Dermis lymphatic vessel endothelial cell (primary cell): ENCODE data around the gene STS. TPM values are rescaled to one million over a fixed set of nuclear protein-coding genes. Genes with fewer than 3 reads are reported as not detected.

Experiments used
- total RNA-seq: library from RNA; depleted of rRNA; stranded (reverse); fragments of >200 nt; gene quantifications from 2 replicates; pipeline ENCODE4 v1.2.1, GENCODE V29; 2014

The STS gene
- total RNA-seq = 7.4 and 8.9 TPM in 2 replicates

DNA sequence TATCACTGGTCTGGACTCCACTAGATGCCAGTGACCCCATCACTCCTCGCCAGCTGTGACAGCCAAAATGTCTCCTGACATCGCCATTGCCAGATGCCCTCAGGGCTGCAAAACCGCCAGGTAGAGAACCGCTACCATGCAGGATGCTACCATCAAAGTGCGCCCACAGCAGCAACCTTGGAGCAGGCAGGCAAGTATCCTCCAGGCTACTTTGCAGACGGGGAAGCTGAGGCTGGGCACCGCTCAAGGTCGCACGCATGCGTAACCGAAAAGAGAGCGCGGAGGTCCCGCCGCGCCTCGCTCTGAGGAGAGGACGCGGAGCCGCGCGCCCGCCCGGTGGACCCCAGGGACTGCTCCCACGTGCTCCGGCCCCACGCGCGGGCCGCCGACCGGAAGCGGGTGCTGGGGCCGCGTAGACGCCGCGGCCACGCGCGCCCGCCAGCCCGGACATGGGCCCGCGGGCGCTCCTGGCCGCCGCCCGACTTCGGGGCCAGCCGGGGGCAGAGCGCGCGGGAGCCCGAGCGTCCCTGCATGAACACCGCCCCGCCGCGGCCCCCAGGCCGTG lies at the start of gene STS:
TSS of gene STS (plus strand) at position 300 of the 565 bp plus-strand sequence. CDS start 105,488 bp downstream, outside the sequence.

GRCh38 chrX:7147978-7148854 lies 704 bp downstream of the STS start, which contains the start of gene PUDP:
Gene PUDP, minus strand, starts transcription at chrX:7148153. Its CDS starts 40 bp downstream, at chrX:7148113.

Other genes with a start within 250 kb of the STS start
- 7.3 and 11.2 TPM in 2 replicates for gene PUDP, start 441 bp downstream of the STS start, total RNA-seq